Adipocyte (in vitro differentiated cells): ENCODE measurements around the gene NEUROG3.

ENCODE experiments used
- DNase-seq: peaks from one replicate; pipeline ENCODE4 v3.0.0-alpha.2; 2015; ENCODE audit warnings: low read depth
- H3K27me3 ChIP-seq: replicated peaks from 2 replicates; pipeline ENCODE4 v1.7.0; 2013; ENCODE audit warnings: mild to moderate bottlenecking, low read length, moderate library complexity; ENCODE audit not compliant: control insufficient read depth, insufficient read depth
- H3K36me3 ChIP-seq: 2 replicates; pipeline ENCODE4 v1.7.0; 2013; ENCODE audit warnings: low read length, mild to moderate bottlenecking, moderate library complexity; ENCODE audit not compliant: control insufficient read depth, insufficient read depth, severe bottlenecking
- H3K4me1 ChIP-seq: 2 replicates; pipeline ENCODE4 v1.7.0; 2013; ENCODE audit warnings: mild to moderate bottlenecking, low read length, moderate library complexity; ENCODE audit not compliant: control insufficient read depth, insufficient read depth
- H3K4me3 ChIP-seq: 2 replicates; pipeline ENCODE4 v1.7.0; 2013; ENCODE audit warnings: mild to moderate bottlenecking, low read length, moderate library complexity
- H3K9ac ChIP-seq: 2 replicates; pipeline ENCODE4 v1.7.0; 2013; ENCODE audit warnings: mild to moderate bottlenecking, low read length, moderate library complexity
- H3K9me3 ChIP-seq: 2 replicates; pipeline ENCODE4 v1.7.0; 2013; ENCODE audit warnings: mild to moderate bottlenecking, low read length, moderate library complexity; ENCODE audit not compliant: control insufficient read depth

The NEUROG3 gene

DNA sequence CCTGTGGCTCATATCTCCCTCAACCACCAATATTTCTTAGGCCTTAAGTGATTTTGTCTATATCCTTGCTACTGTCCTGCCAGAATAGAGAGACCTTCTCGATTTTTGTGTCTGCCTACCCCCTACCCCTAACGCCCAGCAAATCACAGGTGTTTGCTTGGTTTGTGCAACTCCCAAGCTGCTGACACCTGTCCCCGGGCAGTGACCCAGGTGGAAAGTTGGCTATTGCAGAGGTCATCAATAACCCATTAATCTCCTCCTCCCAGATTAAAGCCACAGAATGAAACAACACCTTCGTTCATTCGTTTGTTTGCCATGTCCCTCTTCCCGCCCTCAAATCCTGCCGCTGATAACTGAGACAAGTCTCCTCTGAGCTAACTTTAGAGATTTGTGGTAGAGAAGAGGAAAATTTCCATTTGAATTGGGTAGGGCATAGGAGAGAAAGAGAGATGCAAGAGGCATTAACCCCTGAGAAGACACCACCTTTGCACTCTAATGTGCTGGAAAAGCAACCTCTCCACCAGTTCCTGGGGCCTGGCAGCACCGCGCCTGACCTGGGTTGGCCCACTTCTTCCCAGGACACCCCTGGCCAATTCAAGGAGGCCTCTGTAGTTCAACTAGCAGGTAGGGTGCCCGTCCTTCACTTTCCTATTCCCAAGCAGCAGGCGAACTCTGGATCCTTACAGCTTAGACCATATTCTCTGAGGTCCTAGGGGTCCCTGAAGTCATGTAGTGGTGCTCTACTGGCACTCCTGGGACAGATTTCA is 3.0 kb downstream of the NEUROG3 start:
- H3K27me3 ChIP-seq = peaks cover 84% of the 10 kb centered on the region
- H3K9me3 ChIP-seq = no peaks in the 10 kb centered on the region
- no peak overlapping the region for H3K4me3 ChIP-seq
- no peaks in the 10 kb centered on the region for H3K4me1 ChIP-seq
- H3K9ac ChIP-seq = no peak overlapping the region
- no peak for DNase-seq
- H3K36me3 ChIP-seq = no peaks in the 10 kb centered on the region

DNA sequence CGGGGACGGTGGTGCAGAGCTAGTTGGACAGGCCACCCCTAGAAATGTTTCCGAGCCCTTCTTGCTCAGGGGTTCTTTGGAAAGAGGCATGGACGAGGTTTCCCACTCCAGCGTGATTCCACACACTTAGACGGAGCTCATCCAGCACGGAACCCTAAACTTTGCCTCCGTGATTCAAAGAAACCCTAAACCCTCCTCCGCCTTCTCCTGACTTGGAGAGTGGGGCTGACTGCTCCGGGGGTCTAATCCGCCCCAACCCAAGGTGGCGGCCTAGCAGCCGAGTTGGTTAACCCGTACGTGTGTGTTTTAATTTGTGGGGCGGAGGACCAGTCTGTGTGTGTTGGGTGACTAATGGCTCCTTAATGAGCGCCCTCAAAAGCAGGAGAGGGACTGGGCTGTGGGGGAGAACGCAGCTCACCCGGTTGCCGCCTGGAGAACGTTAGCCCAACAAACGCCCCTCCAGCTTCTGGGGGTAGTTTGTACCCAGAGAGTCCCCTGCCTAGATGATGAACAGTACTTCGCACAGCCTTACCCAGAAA is 3.8 kb downstream of the NEUROG3 start:
- Histone ChIP-seq H3K9me3 (no peaks in the 10 kb centered on the region), H3K9ac (no peak overlapping the region), H3K36me3 (no peaks in the 10 kb centered on the region), H3K4me3 (no peak overlapping the region), H3K4me1 (no peaks in the 10 kb centered on the region), H3K27me3 (peaks cover 81% of the 10 kb centered on the region)
- no peak for DNase-seq

DNA sequence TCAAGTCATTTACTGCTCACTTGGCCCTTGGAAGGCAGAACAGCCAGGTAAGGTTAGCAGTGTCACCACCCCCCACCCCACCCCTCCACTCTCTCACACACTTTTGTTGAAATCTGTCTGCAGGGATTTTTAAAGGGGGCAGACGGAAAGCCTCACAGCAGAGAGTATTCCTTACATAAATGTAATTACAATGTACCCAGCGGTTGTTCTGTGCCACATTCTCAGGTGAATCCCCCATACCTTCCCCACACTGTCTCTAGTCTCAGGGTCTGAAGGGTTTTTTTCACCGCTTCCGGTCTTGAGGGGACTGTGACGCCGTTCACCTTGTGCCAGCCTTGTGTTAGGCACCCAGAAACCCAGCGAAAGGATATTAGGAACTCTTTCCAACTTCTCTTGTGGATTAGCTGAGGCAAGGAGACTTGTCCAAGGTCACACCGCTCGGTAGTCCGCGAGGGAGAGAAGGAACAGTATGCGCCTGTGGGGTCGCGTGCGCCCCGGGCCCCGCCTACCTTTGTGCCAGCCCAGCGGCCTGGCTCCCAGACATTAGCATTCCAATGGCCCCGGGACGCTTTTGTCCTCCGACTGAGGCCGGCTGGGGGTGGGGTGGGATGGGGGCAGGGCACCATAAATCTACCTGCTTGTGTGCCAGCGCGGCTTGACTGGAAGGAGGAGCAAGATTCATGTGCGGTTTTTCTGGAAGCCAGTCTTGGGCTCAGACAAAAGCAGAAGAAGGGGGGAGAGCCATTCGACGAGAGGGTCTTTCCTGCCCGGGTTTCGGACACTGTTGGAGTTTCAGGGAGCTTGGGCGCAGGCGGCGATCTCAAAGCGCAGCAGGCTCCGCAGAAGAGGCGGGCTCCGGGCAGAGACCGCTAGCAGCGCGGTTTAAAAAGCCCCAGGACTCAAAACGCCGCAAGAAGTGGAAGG is 4.5 kb downstream of the NEUROG3 start:
- H3K36me3 ChIP-seq = no peaks in the 10 kb centered on the region
- peaks cover 81% of the 10 kb centered on the region for H3K27me3 ChIP-seq
- no peak overlapping the region for H3K9ac ChIP-seq
- H3K9me3 ChIP-seq = no peaks in the 10 kb centered on the region
- H3K4me1 ChIP-seq = no peaks in the 10 kb centered on the region
- DNase-seq = no peak
- H3K4me3 ChIP-seq = no peak overlapping the region

DNA sequence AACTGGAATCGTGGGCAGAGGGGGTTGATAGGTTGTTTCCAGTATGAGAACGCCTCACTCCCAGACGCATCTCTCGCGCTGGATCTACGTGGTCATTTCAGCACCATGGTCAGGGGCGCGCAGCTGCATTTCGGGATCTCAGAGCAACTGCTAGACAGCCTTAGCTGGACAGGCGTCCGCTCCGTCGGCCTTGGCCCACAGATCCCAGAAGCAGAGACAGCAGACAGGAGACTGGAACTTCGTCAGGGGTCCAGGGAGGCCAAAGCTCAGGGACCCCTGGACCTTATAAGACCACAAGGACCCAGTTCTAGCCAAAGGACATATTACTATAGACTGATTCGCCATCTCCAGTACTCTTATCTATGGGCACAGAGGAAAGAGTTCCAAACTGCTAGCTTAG is 5.3 kb downstream of the NEUROG3 start:
- Histone ChIP-seq H3K4me3 (no peak overlapping the region), H3K27me3 (peaks cover 80% of the 10 kb centered on the region), H3K4me1 (no peaks in the 10 kb centered on the region), H3K9ac (no peak overlapping the region), H3K36me3 (no peaks in the 10 kb centered on the region), H3K9me3 (no peaks in the 10 kb centered on the region)
- DNase-seq = peak; percentile 68

DNA sequence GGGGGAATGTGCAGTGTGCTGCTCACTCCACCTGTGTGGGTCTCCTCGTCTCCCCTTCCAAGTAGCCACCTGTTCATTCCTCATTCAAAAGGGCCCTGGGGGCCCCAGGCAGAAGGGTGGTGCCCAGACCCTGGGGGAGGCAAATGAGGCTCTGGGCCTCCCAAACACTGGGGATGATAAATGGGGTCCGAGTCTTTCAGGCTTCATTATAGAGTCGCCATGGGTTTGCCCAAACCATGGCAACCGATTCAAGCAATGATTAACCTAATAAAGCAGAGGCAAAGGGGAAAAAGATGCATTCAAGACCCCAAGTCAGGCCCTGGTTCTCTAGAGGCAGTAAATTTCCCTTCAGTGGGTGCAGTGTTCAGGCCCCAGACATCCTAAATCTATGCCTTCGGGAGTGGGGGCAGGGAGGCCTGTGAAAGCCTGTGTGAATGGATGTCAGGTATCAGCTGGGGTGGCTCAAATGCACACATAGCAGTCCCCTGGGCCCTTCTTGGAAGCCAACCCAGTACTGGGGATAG is 10.4 kb downstream of the NEUROG3 start:
- no peak overlapping the region for H3K9ac ChIP-seq
- H3K36me3 ChIP-seq = no peaks in the 10 kb centered on the region
- H3K27me3 ChIP-seq = peaks cover 56% of the 10 kb centered on the region
- H3K4me3 ChIP-seq = no peak overlapping the region
- H3K4me1 ChIP-seq = no peaks in the 10 kb centered on the region
- no peaks in the 10 kb centered on the region for H3K9me3 ChIP-seq
- DNase-seq = no peak

DNA sequence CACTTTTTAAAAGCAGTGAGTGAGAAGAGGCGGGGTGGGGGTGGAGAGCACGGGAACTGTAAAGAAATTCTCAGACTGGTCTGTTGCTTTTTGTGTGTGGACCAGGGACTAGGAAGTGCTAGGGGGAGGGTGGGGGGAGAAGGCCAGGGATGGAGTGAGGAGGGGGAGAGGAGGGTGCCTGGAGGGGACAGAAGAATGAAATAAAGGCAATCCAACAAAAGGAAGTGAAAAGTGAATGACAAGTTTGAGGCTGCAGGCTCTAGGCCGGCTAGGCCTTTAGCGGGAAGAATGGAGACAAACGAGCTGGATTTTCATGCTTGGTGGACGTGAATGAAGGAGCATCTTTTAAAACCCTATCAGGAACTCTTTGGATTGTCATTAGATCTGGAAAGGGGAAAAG is 13.7 kb downstream of the NEUROG3 start:
- Histone ChIP-seq H3K9me3 (no peaks in the 10 kb centered on the region), H3K27me3 (peaks cover 61% of the 10 kb centered on the region), H3K36me3 (no peaks in the 10 kb centered on the region), H3K4me3 (no peak overlapping the region), H3K4me1 (no peaks in the 10 kb centered on the region), H3K9ac (no peak overlapping the region)
- DNase-seq = no peak

DNA sequence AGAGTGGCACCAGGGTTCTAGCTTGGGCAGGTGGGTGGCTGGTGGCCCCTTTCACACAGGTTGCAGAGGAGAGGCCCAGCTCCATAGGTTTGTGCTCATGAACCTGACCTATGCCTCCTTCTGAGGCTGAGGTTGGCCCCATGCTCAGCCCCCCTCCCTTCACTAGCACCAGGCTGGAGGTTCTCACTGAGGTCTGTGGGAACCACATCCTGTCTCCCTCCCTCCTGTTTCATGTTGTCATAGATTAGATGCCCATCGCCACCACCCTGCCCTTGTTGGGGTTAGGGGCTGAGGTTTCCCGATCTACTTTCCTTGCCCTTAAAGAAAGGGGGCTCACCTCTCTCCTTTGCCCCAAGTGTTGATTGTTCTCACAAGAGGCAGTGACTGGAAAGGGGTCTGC is 14.7 kb downstream of the NEUROG3 start:
- H3K9me3 ChIP-seq = no peaks in the 10 kb centered on the region
- no peaks in the 10 kb centered on the region for H3K36me3 ChIP-seq
- H3K9ac ChIP-seq = no peak overlapping the region
- peaks cover 52% of the 10 kb centered on the region for H3K27me3 ChIP-seq
- no peaks in the 10 kb centered on the region for H3K4me1 ChIP-seq
- H3K4me3 ChIP-seq = no peak overlapping the region
- no peak for DNase-seq

DNA sequence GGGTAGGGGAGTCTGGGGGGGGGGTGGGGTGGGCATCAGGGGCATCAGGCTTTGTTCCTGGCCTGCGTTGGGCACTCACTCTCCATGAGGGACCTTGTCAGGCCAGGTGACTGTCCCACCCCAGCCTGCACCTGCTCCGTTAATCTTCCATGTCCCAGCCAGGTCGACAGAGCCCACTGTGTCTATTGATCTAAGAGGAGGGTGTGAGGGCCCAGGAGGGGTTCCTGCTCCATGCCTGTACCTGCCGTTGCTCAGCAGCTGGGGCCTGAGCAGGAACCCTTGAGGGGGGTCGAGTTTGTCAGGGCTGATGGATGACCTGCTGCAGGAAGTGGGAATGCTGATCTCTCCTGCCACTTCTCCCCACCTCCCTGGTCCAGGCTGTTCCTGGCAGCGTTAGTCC is 18.6 kb downstream of the NEUROG3 start:
- H3K36me3 ChIP-seq = no peaks in the 10 kb centered on the region
- H3K4me1 ChIP-seq = no peaks in the 10 kb centered on the region
- H3K9me3 ChIP-seq = peaks cover 37% of the 10 kb centered on the region
- H3K9ac ChIP-seq = no peak overlapping the region
- no peak overlapping the region for H3K4me3 ChIP-seq
- DNase-seq = no peak
- peaks cover 42% of the 10 kb centered on the region for H3K27me3 ChIP-seq

DNA sequence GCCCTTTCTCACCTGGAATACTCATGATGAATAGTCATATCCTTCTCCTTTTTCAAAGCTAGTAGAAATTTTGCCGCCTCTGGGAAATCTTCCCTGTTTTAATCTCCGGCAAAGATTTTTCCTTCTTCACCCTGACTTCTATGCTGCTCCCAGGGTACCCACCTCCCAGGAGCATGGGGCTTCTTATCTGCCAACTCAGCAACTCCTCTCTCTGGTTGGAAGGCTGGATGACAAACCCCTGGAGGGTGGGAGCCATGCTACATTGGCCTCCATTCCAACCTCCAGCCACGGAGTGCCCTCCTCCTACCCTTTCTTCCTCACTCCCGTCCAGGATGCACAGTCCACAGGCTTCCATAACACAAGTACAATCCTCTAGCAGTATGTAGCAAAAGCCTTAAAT is 19.9 kb downstream of the NEUROG3 start:
- Histone ChIP-seq H3K27me3 (peaks cover 37% of the 10 kb centered on the region), H3K9me3 (peaks cover 50% of the 10 kb centered on the region), H3K36me3 (no peaks in the 10 kb centered on the region), H3K4me1 (no peaks in the 10 kb centered on the region), H3K4me3 (no peak overlapping the region), H3K9ac (no peak overlapping the region)
- no peak for DNase-seq

DNA sequence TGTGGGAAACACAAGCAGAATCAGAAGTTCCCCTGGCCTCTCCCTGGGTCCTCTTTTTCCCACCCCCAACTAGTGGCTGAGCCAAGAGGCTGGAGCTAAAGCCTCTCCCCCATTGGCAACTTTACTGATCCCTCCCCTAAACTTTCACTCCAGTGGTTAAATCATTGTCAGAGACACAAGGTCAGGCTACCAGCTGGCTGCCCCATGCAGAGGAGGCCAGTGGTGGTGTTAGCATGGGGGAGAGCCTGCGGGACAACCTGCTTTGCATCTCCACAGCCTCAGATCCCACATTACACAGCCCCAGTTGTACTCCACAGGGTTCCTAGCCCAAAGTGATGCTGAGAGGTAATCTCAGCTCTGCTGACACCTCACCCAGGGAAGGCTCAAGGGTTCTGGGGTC is 21.0 kb downstream of the NEUROG3 start:
- no peaks in the 10 kb centered on the region for H3K36me3 ChIP-seq
- DNase-seq = no peak
- peaks cover 61% of the 10 kb centered on the region for H3K9me3 ChIP-seq
- no peaks in the 10 kb centered on the region for H3K4me1 ChIP-seq
- peaks cover 28% of the 10 kb centered on the region for H3K27me3 ChIP-seq
- H3K4me3 ChIP-seq = no peak overlapping the region
- no peak overlapping the region for H3K9ac ChIP-seq

DNA sequence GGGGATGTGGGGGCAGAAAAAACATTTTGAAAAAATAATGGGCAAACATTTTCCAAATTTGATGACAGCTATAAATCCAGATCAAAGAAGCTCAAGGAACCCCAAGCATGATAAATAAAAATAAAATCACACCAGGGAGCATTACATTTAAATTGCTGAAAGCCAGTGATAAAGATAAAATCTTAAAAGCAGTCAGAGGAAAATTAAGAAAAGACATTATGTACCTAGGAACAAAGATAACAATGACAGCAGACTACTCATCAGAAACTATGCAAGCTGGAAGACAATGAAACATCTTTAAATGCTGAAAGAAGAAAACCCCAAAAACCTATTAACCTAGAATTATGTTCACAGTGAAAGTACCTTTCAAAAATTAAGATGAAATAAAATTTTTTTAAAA is 23.3 kb downstream of the NEUROG3 start:
- DNase-seq = no peak
- Histone ChIP-seq H3K4me1 (no peaks in the 10 kb centered on the region), H3K9me3 (peaks cover 65% of the 10 kb centered on the region), H3K4me3 (no peak overlapping the region), H3K27me3 (peaks cover 21% of the 10 kb centered on the region), H3K36me3 (no peaks in the 10 kb centered on the region), H3K9ac (no peak overlapping the region)
